Mucosa of rectum (tissue), 2 donors: Measurements from ENCODE around the gene EPPIN.

Experiments used
- H3K27ac ChIP-seq, 2 donors: one replicate each; pipeline ENCODE4 v1.7.0; 2013; ENCODE audit warnings: inconsistent platforms in 2 of 2, low read depth in 2 of 2, low read length in 2 of 2
- H3K27me3 ChIP-seq, 2 donors: one replicate each; pipeline ENCODE4 v1.7.0; 2013; ENCODE audit warnings: low read length in 2 of 2; ENCODE audit not compliant: control insufficient read depth in 2 of 2, insufficient read depth in 2 of 2
- H3K36me3 ChIP-seq, 2 donors: one replicate each; pipeline ENCODE4 v1.7.0; 2013; ENCODE audit warnings: low read length in 2 of 2; ENCODE audit not compliant: control insufficient read depth in 2 of 2, insufficient read depth in 2 of 2
- H3K4me1 ChIP-seq, 2 donors: one replicate each; pipeline ENCODE4 v1.7.0; 2013; ENCODE audit warnings: low read length in 2 of 2, mild to moderate bottlenecking in 1 of 2; ENCODE audit not compliant: control insufficient read depth in 2 of 2, insufficient read depth in 2 of 2
- H3K4me3 ChIP-seq, 2 donors: one replicate each; pipeline ENCODE4 v1.7.0; 2013; ENCODE audit warnings: low read length in 2 of 2
- H3K9ac ChIP-seq, 2 donors: one replicate each; pipeline ENCODE4 v1.7.0; 2013; ENCODE audit warnings: low read length in 2 of 2, low read depth in 1 of 2, mild to moderate bottlenecking in 1 of 2
- H3K9me3 ChIP-seq, 2 donors: one replicate each; pipeline ENCODE4 v1.7.0; 2013; ENCODE audit warnings: low read length in 2 of 2; ENCODE audit not compliant: control insufficient read depth in 2 of 2
- donor health status: healthy.
- donor health status: Normal muscosa, but diverticular disease.

The EPPIN gene

GRCh38 chr20:45508068-45508886 lies 38.9 kb downstream of the EPPIN start:
- Histone ChIP-seq H3K9me3 (no peaks in the 10 kb centered on the region), H3K9ac (no peak overlapping the region), H3K27ac (no peak overlapping the region), H3K4me3 (no peak overlapping the region), H3K36me3 (no peaks in the 10 kb centered on the region), H3K27me3 (no peaks in the 10 kb centered on the region), H3K4me1 (no peaks in the 10 kb centered on the region)

- no peak overlapping the region for H3K27ac ChIP-seq
- H3K4me3 ChIP-seq, result no peak overlapping the region
- H3K9me3 ChIP-seq, result no peaks in the 10 kb centered on the region
- H3K27me3 ChIP-seq, result no peaks in the 10 kb centered on the region
- no peaks in the 10 kb centered on the region for H3K4me1 ChIP-seq
- H3K9ac ChIP-seq, result no peak overlapping the region
- H3K36me3 ChIP-seq, result no peaks in the 10 kb centered on the region
Observed at GRCh38 chr20:45507011-45507820, 40.0 kb downstream of the EPPIN start.

- no peaks in the 10 kb centered on the region for H3K27me3 ChIP-seq
- no peak overlapping the region for H3K4me3 ChIP-seq
- no peak overlapping the region for H3K9ac ChIP-seq
- H3K9me3 ChIP-seq, result no peaks in the 10 kb centered on the region
- H3K36me3 ChIP-seq, result no peaks in the 10 kb centered on the region
- no peak overlapping the region for H3K27ac ChIP-seq
- no peaks in the 10 kb centered on the region for H3K4me1 ChIP-seq
Observed at GRCh38 chr20:45506398-45506797, 40.8 kb downstream of the EPPIN start.

GRCh38 chr20:45503403-45503802 lies 43.8 kb downstream of the EPPIN start:
- Histone ChIP-seq H3K9me3 (no peaks in the 10 kb centered on the region), H3K4me3 (no peak overlapping the region), H3K9ac (no peak overlapping the region), H3K4me1 (peaks cover 8 to 14% of the 10 kb centered on the region in 2 donors), H3K36me3 (no peaks in the 10 kb centered on the region), H3K27me3 (peaks cover 0 to 5% of the 10 kb centered on the region in 2 donors), H3K27ac (no peak overlapping the region)

- Histone ChIP-seq H3K4me3 (no peak overlapping the region), H3K36me3 (no peaks in the 10 kb centered on the region)
Observed at GRCh38 chr20:45502561-45502960, 44.6 kb downstream of the EPPIN start.

GRCh38 chr20:45501600-45501999 lies 45.6 kb downstream of the EPPIN start:
- H3K27me3 ChIP-seq, result peaks cover 0 to 5% of the 10 kb centered on the region in 2 donors
- H3K36me3 ChIP-seq, result no peaks in the 10 kb centered on the region
- H3K4me3 ChIP-seq, result no peak overlapping the region
- no peak overlapping the region for H3K27ac ChIP-seq
- H3K4me1 ChIP-seq, result peaks cover 12 to 22% of the 10 kb centered on the region in 2 donors
- no peaks in the 10 kb centered on the region for H3K9me3 ChIP-seq
- no peak overlapping the region for H3K9ac ChIP-seq

More at GRCh38 chr20:45502561-45502960, 44.6 kb downstream of the EPPIN start:
- Histone ChIP-seq H3K9ac (no peak overlapping the region), H3K9me3 (no peaks in the 10 kb centered on the region), H3K27ac (no peak overlapping the region), H3K27me3 (peaks cover 0 to 5% of the 10 kb centered on the region in 2 donors), H3K4me1 (peaks cover 8 to 14% of the 10 kb centered on the region in 2 donors)

- Histone ChIP-seq H3K9me3 (no peaks in the 10 kb centered on the region), H3K36me3 (no peaks in the 10 kb centered on the region), H3K9ac (peak overlapping the region in 1 of 2 donors; percentile 34), H3K4me1 (peaks cover 12 to 31% of the 10 kb centered on the region in 2 donors), H3K27me3 (peaks cover 0 to 5% of the 10 kb centered on the region in 2 donors), H3K27ac (peak overlapping the region; percentile 52 to 79), H3K4me3 (peak overlapping the region in 1 of 2 donors; percentile 20)
Observed at GRCh38 chr20:45500022-45500421, 47.2 kb downstream of the EPPIN start.

- H3K4me3 ChIP-seq, result no peak overlapping the region
Observed at GRCh38 chr20:45497971-45498494, 49.2 kb downstream of the EPPIN start.

GRCh38 chr20:45496166-45496565 lies 51.0 kb downstream of the EPPIN start:
- Histone ChIP-seq H3K27ac (peak overlapping the region in 1 of 2 donors; percentile 5), H3K27me3 (peaks cover 0 to 5% of the 10 kb centered on the region in 2 donors), H3K36me3 (no peaks in the 10 kb centered on the region), H3K9ac (no peak overlapping the region), H3K4me1 (peaks cover 12 to 31% of the 10 kb centered on the region in 2 donors), H3K9me3 (no peaks in the 10 kb centered on the region), H3K4me3 (no peak overlapping the region)

More at GRCh38 chr20:45497971-45498494, 49.2 kb downstream of the EPPIN start:
- Histone ChIP-seq H3K27ac (no peak overlapping the region), H3K36me3 (no peaks in the 10 kb centered on the region), H3K27me3 (peaks cover 0 to 5% of the 10 kb centered on the region in 2 donors), H3K9me3 (no peaks in the 10 kb centered on the region), H3K4me1 (peaks cover 12 to 31% of the 10 kb centered on the region in 2 donors), H3K9ac (no peak overlapping the region)

- H3K27me3 ChIP-seq, result peaks cover 0 to 5% of the 10 kb centered on the region in 2 donors
- no peaks in the 10 kb centered on the region for H3K9me3 ChIP-seq
- peaks cover 12 to 31% of the 10 kb centered on the region in 2 donors for H3K4me1 ChIP-seq
- no peak overlapping the region for H3K4me3 ChIP-seq
- no peaks in the 10 kb centered on the region for H3K36me3 ChIP-seq
- H3K27ac ChIP-seq, result no peak overlapping the region
- no peak overlapping the region for H3K9ac ChIP-seq
Observed at GRCh38 chr20:45495501-45495941, 51.7 kb downstream of the EPPIN start.
